DMS153 (cell line): Measurements from ENCODE around the gene COBL.

ENCODE experiments used
- DNase-seq: peaks from one replicate; lab custom pipeline; 2025; lab: John Stamatoyannopoulos, UW

Gene COBL

GRCh38 chr7:51190969-51191368 lies 125.6 kb downstream of the COBL start:
- DNase-seq: no peak

- DNase-seq: no peak
Measured at GRCh38 chr7:51189777-51190176, 126.8 kb downstream of the COBL start.

- DNase-seq: no peak
Measured at GRCh38 chr7:51188987-51189386, 127.6 kb downstream of the COBL start.

- no peak for DNase-seq
Measured at GRCh38 chr7:51187941-51188340, 128.7 kb downstream of the COBL start.

- no peak for DNase-seq
Measured at GRCh38 chr7:51186531-51186930, 130.1 kb downstream of the COBL start.

GRCh38 chr7:51182636-51183166 lies 133.9 kb downstream of the COBL start:
- DNase-seq: no peak

GRCh38 chr7:51180092-51180491 lies 136.5 kb downstream of the COBL start:
- DNase-seq: no peak

- no peak for DNase-seq
Measured at GRCh38 chr7:51175992-51176388, 140.6 kb downstream of the COBL start.

- no peak for DNase-seq
Measured at GRCh38 chr7:51175316-51175991, 141.2 kb downstream of the COBL start.

GRCh38 chr7:51165337-51165736 lies 151.3 kb downstream of the COBL start:
- DNase-seq: no peak

GRCh38 chr7:51162724-51163329 lies 153.8 kb downstream of the COBL start:
- DNase-seq: peak; percentile 89

- no peak for DNase-seq
Measured at GRCh38 chr7:51161937-51162336, 154.7 kb downstream of the COBL start.

- peak; percentile 49 for DNase-seq
Measured at GRCh38 chr7:51160990-51161615, 155.5 kb downstream of the COBL start.

GRCh38 chr7:51160411-51160810 lies 156.2 kb downstream of the COBL start:
- DNase-seq: no peak

- DNase-seq: no peak
Measured at GRCh38 chr7:51158742-51159445, 157.7 kb downstream of the COBL start.

- no peak for DNase-seq
Measured at GRCh38 chr7:51158211-51158610, 158.4 kb downstream of the COBL start.

GRCh38 chr7:51154201-51154600 lies 162.4 kb downstream of the COBL start:
- no peak for DNase-seq

- DNase-seq: no peak
Measured at GRCh38 chr7:51152706-51153200, 163.9 kb downstream of the COBL start.

GRCh38 chr7:51151455-51151854 lies 165.2 kb downstream of the COBL start:
- DNase-seq: no peak

GRCh38 chr7:51150193-51150592 lies 166.4 kb downstream of the COBL start:
- no peak for DNase-seq

- no peak for DNase-seq
Measured at GRCh38 chr7:51148216-51148615, 168.4 kb downstream of the COBL start.

GRCh38 chr7:51146816-51147586 lies 169.6 kb downstream of the COBL start:
- DNase-seq: no peak
